Measurements from ENCODE around the gene TP53I11.
A peak's percentile ranks its signal among the peaks of the same experiment; 100 is the strongest.

The TP53I11 gene

GRCh38 chr11:44955015-44955738 is 4.5 kb upstream of the TP53I11 start:
- DNase-seq, result peak; percentile 43 to 98

DNA sequence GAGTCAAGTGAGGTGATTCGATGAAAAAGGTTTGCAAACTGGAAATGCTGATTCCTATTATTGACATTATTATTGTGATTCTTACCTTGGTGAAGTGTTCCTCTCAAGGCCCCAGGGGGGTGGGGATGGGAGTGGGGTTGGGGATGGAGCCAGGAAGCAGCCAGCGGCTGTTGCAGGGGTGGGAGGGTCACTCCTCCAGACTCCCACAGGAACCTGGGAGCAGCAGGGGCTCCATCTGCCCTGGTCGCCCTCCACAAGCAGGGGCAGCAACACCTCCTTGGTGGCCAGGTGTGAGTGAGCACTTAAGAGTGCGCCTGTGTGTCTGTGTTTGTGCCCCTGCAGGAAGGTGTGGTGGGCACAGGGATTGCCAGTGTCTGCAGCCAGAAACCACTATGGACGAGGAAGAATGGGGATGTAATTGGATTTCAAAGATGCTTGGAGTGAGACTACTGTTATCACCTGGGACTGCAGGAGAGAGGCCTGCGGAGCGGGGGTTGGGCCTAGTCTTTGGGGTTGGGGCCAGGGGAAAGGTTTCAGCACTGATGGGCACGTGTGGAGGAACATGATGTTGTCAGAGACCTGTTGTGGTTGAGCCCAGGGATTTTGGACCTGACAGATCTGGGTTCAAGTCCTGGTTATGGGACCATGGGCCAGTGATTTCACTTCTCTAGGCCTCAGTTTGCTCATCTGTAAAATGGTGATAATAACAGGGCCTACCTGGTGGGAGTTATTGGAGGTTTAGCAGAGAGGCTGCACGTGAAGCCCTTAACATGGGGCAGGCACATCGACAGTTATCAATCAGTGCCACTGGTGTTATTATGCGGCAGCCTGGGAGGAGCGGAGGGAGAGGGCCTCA is 3.6 kb upstream of the TP53I11 start:
- no peak for DNase-seq

DNA sequence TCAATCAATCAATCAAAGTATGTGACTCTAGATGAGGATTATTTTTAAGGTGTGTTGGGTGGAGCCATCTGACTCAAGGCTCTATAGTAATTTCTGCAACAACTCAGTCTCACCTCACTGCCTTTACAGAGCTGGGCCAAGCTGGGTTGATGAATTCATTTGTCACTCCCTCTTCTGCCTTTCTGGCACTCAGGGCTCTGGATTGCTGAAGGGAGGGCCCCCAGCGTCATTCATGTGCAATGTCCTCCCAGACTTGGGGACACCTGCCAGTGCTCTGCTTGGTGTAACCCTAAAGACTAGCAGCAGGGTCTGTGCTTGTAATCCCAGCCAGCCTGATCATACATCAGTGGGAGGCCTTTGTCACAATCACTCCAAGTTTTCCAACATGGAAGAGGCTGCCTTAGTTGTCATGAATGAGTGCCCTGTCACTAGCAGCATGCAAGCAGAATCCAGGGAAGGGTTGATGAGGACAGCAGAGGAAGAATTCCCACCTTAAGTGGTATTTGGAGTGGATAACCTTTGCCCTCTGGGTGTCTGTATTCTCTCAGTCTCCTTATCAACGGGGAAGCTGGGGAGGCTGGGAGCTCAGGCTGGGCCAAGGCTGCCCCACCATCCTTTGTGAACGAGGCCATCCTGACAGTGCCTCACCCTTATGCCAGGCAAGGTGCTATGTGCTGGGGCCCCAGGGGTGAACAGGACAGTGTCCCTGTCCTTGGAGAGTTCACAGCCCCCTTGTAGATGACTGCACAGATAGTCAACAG is 2.0 kb upstream of the TP53I11 start:
- no peak for DNase-seq

GRCh38 chr11:44952082-44952481 is 1.4 kb upstream of the TP53I11 start:
- DNase-seq, result no peak

DNA sequence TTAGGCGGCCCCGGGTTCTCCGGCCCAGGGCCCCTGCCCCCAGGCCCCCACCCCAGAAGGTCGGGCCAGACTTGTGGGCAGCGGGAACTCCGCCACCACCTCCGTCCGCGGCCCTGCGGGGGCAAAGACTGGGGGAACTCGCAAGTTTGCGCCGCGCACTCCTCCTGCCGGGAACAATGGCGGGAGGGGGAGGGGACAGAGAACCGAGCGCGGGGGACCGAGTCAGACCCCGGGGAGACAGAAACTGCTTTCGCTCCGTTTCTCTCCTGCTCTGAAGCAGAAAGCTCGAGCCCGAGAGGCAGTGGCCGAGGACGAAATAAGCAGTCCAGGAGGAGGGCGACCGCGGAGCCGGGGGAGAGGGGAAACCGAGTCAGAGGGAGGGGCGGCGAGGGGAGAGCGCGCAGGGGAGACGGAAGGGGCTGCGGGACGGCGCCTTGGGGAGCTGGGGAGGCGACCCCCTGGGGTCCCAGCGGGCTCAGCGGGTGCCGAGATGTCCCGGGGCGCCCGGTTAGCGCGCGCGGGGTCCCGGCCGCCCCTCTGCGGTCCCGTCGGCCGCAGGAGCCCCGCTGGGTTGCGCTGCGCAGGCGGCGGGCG is 555 bp downstream of the TP53I11 start:
- no peak for DNase-seq

DNA sequence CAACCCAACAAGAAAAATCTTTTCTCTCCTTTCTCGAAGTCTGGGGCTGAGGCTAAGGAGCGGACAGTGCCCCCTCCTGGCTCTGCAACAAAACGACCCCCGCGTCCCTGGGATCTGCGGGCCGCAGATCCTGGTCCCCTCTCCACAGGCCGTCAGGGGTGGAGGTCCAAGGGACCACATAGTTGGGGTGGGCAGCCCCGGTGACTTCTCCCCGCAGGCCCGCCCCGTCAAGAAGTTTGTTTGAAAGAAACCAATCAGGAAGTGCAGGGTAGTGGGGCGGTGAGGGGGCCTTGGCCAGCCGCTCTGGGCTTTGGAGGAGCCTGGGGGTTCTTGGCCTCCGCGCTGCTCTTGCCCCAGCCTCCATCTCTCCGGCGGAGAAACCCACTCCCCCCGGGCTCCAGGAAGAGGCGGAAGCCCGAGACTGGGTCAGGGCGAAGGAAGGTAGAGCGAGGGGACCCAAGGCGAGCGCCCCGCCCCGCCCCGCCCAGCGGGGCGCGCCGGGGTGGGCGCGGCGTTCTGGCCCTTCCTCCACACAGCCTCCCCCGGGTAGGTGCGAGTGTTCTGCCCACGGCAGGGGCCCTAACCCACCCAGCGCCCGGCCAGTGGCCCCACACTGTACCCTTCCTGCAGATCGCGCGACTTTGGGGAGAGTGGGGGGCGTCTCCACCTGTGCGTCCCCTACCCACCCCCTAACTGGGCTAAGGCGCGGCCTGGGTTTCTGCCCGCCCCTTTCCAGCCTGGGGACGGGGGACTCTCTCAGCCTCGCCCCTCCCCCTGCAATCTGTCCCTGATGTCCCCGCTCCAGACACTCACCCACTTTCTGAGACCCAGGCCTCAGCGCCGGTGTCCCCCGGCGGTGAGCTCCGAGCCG is 1.3 kb downstream of the TP53I11 start:
- DNase-seq, result peak in 1 of 2 donors; percentile 51

DNA sequence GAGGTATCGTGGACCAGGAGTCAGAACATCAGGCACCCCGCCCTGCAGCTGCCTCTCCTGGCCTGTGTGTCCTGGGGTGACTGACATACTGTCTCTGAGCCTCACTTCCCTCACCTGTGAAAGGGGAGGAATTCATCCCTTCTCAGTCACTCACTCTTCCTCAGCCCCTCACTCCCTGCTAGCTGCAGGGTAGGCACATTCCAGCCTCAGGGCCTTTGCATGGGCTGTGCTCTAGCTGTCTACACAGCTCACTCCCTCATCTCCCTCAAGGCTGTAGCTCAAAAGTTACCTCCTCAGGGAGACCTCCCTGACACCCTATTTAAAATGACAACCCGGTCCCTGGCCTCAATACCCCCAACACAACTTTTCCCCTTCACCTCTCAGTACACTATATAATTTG is 2.5 kb downstream of the TP53I11 start:
- no peak for DNase-seq

DNA sequence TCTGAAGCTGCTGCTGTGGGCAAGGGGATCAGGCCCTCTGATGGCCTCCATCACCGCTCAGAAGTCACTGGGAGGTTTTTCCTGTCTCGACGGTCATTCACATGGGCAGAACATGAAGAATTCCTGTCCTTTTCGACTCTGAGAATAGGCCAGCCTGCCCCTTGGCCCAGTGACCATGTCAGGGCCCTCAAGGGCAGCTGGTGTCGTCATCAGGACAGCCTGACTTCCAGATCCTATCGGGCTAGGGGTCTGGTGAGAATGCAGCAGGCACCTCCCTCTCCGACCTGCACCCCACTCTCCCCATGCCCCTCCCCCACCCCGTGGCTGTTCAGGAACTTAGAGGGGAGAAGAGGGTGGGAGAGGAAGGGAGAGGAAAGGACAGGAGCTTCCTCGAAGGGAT is 3.6 kb downstream of the TP53I11 start:
- DNase-seq, result no peak

- no peak for DNase-seq
Observed at GRCh38 chr11:44946263-44946662, 4.4 kb downstream of the TP53I11 start.

DNA sequence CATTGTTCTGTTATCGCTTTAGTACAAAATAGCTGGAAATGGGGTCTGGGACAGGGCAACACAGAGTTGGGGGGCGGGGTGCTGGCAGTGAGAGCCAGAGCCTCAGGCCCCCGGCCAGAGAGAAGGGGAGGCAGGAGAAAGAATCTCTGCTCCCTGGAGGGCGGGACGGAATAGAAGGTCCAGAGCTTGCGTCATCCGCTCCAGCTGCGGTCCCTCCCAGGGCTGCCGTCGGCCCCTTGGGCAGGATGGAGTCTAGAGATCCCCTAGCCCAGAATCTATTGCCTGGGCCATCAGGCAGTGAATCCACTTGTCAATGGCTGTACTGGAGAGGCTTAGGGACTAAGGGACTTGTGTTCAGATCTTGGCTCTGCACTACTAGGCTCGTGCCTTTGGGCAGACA is 5.0 kb downstream of the TP53I11 start:
- no peak for DNase-seq

DNA sequence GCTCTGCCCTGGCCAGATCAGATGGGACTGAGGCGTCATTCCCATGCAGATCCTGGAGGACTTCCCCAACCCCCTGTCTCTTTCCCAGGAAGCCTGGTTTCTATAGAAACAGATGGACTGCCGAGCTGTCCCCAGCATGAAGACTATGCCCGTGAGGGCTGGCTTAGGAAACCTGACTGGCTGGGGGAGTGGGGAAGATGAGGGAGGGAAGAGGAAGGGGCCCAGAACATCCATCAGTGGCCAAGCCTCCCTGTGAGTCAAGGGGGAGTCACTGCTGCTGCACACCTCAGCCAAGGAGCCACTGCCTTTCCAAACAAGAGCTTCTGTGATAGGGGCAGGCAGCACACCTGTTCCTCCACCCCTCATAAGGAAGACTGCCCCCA is 5.8 kb downstream of the TP53I11 start:
- DNase-seq, result no peak

DNA sequence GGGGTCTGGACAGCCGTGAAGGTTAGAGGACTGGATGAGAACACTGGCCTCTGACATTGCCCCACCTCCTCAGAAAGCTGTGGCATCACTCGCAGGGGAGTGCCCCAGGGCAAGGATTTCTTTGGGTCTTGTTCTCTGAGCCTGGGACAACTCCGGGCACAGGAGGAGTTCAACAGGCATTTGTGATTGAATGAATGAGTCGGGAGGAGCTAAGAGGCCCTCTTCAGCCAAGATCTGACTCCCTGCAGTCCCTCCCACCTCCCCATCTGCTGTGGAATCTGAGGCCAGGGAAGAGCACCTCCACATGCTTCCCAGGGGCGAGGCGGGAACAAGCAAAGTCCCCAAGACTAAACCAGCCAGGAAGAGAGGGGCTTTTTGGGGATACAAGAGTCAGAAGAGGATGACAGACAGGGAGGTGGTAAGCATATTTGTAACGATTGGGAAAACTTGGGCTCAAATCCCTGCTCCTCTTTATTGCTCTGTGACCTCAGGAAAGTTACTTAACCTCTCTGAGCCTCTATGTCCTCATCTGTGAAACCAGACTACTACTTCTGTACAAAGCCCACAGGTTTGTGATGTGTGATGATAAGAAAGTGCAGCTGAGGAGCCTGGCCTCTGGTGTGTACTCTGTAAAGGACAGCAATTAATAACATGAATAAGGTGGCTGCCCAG is 6.4 kb downstream of the TP53I11 start:
- DNase-seq, result no peak

DNA sequence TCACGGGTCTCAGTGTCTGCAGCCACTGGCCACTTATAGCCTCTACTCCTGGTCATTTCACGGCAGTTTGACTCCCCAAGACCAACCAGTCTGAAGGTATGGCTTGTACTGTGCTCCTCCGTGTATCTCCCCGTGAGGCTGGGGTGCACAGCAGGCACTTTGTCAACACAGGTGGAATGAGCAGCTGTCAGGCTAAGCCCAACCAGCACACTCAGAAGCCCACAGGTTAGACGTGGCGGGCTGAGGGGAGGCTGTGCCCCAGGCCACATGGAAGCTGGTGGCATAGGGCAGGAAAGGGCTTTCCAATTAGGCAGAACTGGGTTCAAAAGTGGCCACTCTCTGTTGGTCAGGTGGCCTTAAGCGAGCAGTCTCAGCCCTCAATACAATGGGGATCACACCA is 7.0 kb downstream of the TP53I11 start:
- no peak for DNase-seq

GRCh38 chr11:44943118-44943517 is 7.6 kb downstream of the TP53I11 start:
- peak in 1 of 2 donors; percentile 53 for DNase-seq

GRCh38 chr11:44942029-44942955 is 8.4 kb downstream of the TP53I11 start:
- DNase-seq, result no peak

DNA sequence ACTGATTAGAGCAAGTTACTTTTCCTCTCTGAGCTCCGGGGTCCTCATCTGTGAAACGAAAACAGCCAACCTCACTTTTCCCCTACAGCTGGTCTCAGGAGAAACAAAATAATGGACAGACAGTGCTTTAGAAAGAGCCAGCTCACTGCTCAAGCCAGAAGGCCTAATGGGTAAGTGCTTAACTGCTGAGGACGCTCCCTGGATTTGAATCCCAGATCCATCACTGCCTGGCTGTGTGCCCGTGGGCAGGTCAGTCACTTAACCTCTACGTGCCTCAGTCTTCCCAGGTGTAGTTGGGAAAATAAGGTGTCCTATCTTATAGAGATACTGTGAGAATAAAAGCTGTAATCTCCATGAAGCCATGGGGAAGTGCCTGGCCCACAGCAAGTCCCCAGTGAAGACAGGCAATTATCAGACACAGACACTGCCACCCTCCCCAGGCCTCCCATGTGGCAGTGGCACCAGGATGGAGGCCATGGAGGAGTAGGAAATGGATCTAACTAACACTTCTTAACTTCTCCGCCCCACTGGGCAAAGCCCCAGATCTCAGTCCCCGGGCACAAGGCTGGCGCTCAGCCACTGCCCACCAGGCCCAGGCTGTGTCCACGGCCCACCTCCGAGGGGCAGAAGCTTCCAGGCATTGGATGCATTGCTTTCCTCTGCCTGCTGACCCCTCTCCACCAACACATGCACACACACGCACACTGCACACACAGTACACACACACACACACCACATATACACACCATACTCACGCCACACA is 9.2 kb downstream of the TP53I11 start:
- no peak for DNase-seq

- no peak for DNase-seq
Observed at GRCh38 chr11:44940835-44941234, 9.8 kb downstream of the TP53I11 start.

DNA sequence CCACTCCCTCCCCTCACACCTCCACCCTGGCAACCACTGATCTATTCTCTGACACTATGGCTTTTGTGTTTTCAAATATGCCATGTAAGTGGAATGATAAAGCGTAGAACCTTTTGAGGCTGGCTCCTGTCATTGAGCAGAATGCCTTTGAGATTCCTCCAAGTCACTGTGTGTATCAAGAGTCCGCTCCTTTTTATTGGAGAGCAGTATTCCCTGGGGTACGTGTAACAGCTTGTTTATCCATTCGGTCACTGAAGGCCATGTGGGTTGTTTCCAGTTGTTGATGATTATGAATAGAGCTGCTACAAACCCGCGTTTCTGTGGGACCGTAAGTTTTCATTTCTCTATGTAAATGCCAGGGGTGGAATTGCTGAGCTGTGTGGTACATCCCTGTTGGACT is 10.3 kb downstream of the TP53I11 start:
- no peak for DNase-seq

DNA sequence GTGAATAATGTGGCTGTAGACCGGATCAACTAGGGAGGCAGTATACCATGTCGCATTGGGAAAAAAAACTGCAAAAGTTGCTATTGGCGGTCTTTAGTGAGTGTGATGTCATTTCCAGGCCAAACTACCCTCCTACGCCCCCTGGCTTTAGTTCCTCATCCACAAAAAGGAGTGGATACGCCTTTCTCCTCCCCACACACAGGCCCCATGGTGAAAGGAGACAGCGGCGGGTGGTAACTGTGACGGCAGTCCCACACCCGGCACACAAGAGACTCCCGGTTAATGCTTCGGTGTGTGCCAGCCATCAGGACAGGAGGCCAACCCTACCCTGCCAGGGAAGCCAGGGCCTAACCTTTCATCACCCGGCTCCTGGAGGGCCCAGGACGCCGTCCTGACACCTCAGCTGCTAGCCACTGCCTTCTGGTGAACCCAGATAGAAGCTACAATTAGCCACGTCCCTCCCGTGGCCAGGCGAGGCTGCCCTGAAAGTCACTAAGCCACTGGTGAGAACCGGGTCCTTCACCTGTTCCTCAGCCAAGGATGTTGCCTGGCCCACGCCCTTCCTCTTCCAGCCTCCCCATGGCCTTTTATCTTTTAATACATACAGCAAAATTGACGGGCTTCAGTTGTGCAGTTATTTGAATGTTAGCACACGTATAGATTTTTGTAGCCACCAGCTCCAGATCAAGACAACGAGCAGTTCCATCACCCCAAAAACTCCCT is 10.8 kb downstream of the TP53I11 start:
- no peak for DNase-seq

Measured in bone marrow (tissue), 2 donors.